ENCODE data around the gene MAFG. TPM values are rescaled to one million over a fixed set of nuclear protein-coding genes. Genes with fewer than 3 reads are reported as not detected.

MAFG gene
- total RNA-seq, 1 donor from 2014 or later = 35.8 TPM

DNA sequence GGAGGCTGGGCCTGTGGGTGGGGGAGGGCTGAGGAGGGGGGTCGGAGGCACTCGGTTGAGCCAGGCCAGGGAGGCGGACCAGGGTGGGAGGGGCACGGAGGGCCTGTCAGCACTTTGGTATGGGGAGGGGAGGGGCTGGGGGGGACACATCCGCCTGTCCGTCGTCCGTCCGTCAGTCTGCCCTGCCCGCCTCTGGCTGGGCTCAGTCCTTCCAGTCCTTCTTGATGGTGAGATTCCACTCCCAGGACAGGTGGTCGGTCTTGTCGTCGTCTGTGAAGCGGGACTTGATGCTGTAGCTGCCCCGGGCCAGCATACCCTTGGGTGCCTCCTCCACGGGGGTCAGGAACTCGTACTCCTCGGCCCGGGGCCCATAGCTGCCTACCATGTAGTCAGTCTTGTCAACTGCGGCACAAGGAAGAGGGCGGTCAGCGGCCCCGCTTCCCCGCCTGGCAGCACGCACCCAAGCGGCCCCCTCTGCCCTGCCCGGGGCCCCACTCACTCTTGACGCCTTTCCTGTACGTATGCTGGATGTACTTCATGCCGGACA, 58.8 kb downstream of the MAFG start:
- Mint-ChIP-seq H3K4me3 (ENCODE audit: unreplicated experiment) (peak overlapping the region; percentile 76), H3K4me1 (ENCODE audit: low read depth, unreplicated experiment) (peaks cover 19% of the 10 kb centered on the region), H3K9me3 (ENCODE audit: unreplicated experiment) (no peaks in the 10 kb centered on the region), H3K27ac (ENCODE audit: unreplicated experiment) (peak overlapping the region; percentile 87), H3K27me3 (ENCODE audit: low read depth, unreplicated experiment) (no peaks in the 10 kb centered on the region), H3K36me3 (ENCODE audit: low read depth, unreplicated experiment) (peaks cover 5% of the 10 kb centered on the region)
- peaks cover 5% of the 10 kb centered on the region for H3K36me3 ChIP-seq (ENCODE audit: insufficient read depth, low read length)
- H3K79me2 ChIP-seq (ENCODE audit: insufficient read depth, low read length) = peaks cover 67% of the 10 kb centered on the region
- peak; percentile 81 for DNase-seq (ENCODE audit: low read depth)
- no peak overlapping the region for H2AFZ ChIP-seq (ENCODE audit: low read depth, low read length)
- no peak for TF ChIP-seq EZH2 (IDR thresholded peaks at IDR 0.05; ENCODE audit: insufficient read depth, low read length)
- TF ChIP-seq, protein P1, sequence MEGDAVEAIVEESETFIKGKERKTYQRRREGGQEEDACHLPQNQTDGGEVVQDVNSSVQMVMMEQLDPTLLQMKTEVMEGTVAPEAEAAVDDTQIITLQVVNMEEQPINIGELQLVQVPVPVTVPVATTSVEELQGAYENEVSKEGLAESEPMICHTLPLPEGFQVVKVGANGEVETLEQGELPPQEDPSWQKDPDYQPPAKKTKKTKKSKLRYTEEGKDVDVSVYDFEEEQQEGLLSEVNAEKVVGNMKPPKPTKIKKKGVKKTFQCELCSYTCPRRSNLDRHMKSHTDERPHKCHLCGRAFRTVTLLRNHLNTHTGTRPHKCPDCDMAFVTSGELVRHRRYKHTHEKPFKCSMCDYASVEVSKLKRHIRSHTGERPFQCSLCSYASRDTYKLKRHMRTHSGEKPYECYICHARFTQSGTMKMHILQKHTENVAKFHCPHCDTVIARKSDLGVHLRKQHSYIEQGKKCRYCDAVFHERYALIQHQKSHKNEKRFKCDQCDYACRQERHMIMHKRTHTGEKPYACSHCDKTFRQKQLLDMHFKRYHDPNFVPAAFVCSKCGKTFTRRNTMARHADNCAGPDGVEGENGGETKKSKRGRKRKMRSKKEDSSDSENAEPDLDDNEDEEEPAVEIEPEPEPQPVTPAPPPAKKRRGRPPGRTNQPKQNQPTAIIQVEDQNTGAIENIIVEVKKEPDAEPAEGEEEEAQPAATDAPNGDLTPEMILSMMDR (IDR thresholded peaks at IDR 0.05; ENCODE audit: insufficient read depth, low read depth, low read length) = no peak
- H3K27me3 ChIP-seq (ENCODE audit: insufficient read depth, low read length) = no peaks in the 10 kb centered on the region
- H3K4me1 ChIP-seq (ENCODE audit: insufficient read depth, low read length) = peaks cover 37% of the 10 kb centered on the region
- peak overlapping the region; percentile 96 for H3K9ac ChIP-seq (ENCODE audit: low read length)
- H4K20me1 ChIP-seq (ENCODE audit: insufficient read depth, low read length) = peaks cover 66% of the 10 kb centered on the region
- H3K4me3 ChIP-seq (ENCODE audit: insufficient read depth, low read depth, low read length) = peak overlapping the region; percentile 92
- H3K27ac ChIP-seq (ENCODE audit: low read depth, low read length) = peak overlapping the region; percentile 90
- peak overlapping the region; percentile 99 for H3K4me2 ChIP-seq (ENCODE audit: low read length)
- FAIRE-seq = no peak
- H3K9me3 ChIP-seq (ENCODE audit: insufficient read depth, low read depth, low read length) = no peaks in the 10 kb centered on the region

Other genes starting within 250 kb of the MAFG start
- gene ARL16, start 243.9 kb downstream of the MAFG start, total RNA-seq = 38.6 and 40.4 TPM in 2 replicates
- gene HGS, start 243.7 kb downstream of the MAFG start, total RNA-seq = 106 and 122 TPM in 2 replicates
- gene MRPL12, start 224.4 kb downstream of the MAFG start, total RNA-seq = 69.9 and 71.3 TPM in 2 replicates
- gene SLC25A10, start 215.5 kb downstream of the MAFG start, total RNA-seq = 7.9 and 9.3 TPM in 2 replicates
- not detected in 2 replicates for gene GCGR, start 123.6 kb downstream of the MAFG start, total RNA-seq
- gene MCRIP1, start 94.4 kb downstream of the MAFG start, total RNA-seq = 106 and 113 TPM in 2 replicates
- gene PPP1R27, start 92.7 kb downstream of the MAFG start, total RNA-seq = 0.65 TPM in 1 of 2 replicates, not detected in the other
- gene P4HB, start 67.2 kb downstream of the MAFG start, total RNA-seq = 1,268 and 1,504 TPM in 2 replicates
- gene ARHGDIA, start 56.4 kb downstream of the MAFG start, total RNA-seq = 352 and 367 TPM in 2 replicates
- 86.4 and 110 TPM in 2 replicates for gene ALYREF, start 36.1 kb downstream of the MAFG start, total RNA-seq
- 104 and 113 TPM in 2 replicates for gene ANAPC11, start 36.0 kb downstream of the MAFG start, total RNA-seq
- 2.0 and 2.7 TPM in 2 replicates for gene NPB, start 25.5 kb downstream of the MAFG start, total RNA-seq
- 26.0 and 31.6 TPM in 2 replicates for gene PCYT2, start 16.3 kb downstream of the MAFG start, total RNA-seq
- gene SIRT7, start 9.6 kb downstream of the MAFG start, total RNA-seq = 26.5 and 30.2 TPM in 2 replicates
- 164 and 191 TPM in 2 replicates for gene PYCR1, start 9.6 kb upstream of the MAFG start, total RNA-seq
- not detected in 2 replicates for gene MYADML2, start 19.5 kb upstream of the MAFG start, total RNA-seq
- gene NOTUM, start 33.5 kb upstream of the MAFG start, total RNA-seq = 0.89 and 1.7 TPM in 2 replicates
- gene ASPSCR1, start 49.9 kb upstream of the MAFG start, total RNA-seq = 23.6 and 25.5 TPM in 2 replicates
- 26.3 and 26.7 TPM in 2 replicates for gene CENPX, start 95.1 kb upstream of the MAFG start, total RNA-seq
- gene LRRC45, start 95.6 kb upstream of the MAFG start, total RNA-seq = 6.2 and 6.6 TPM in 2 replicates
- gene RAC3, start 103.9 kb upstream of the MAFG start, total RNA-seq = 40.5 and 41.3 TPM in 2 replicates
- gene DCXR, start 110.0 kb upstream of the MAFG start, total RNA-seq = 42.3 and 49.9 TPM in 2 replicates
- gene RFNG, start 124.1 kb upstream of the MAFG start, total RNA-seq = 40.2 and 41.9 TPM in 2 replicates
- 91.4 and 102 TPM in 2 replicates for gene GPS1, start 124.2 kb upstream of the MAFG start, total RNA-seq
- 55.1 and 59.5 TPM in 2 replicates for gene DUS1L, start 138.1 kb upstream of the MAFG start, total RNA-seq
- 156 and 203 TPM in 2 replicates for gene FASN, start 170.5 kb upstream of the MAFG start, total RNA-seq

Data from astrocyte (in vitro differentiated cells and primary cell).